MM.1S (cell line): Measurements from ENCODE around the gene SLC28A1.

ENCODE experiments used
- CTCF ChIP-seq: fragments of 300-600 bp; sonication (generic); IDR thresholded peaks from 2 replicates; pipeline ENCODE4 v1.5.1; 2016; ENCODE audit warnings: antibody characterized with exemption, low read length, mixed read lengths
- EZH2 ChIP-seq: fragments of 300-600 bp; sonication (generic); optimal IDR thresholded peaks from 2 replicates; pipeline ENCODE3; 2017; ENCODE audit warnings: low read depth, mild to moderate bottlenecking, antibody characterized with exemption, low read length, mixed read lengths
- EZH2phosphoT487 ChIP-seq: fragments of 300-600 bp; sonication (generic); IDR thresholded peaks from 2 replicates; pipeline ENCODE4 v1.6.1; 2018; ENCODE audit warnings: antibody characterized with exemption, low read length

GRCh38 chr15:84946772-84947489 lies 62.5 kb downstream of the SLC28A1 start:
- TF ChIP-seq CTCF (no peak), EZH2 (no peak), EZH2phosphoT487 (no peak)
